OCI-LY1 (cell line): Measurements from ENCODE around the gene MAP2K6.

Source experiments
- H2AFZ ChIP-seq: fragments of 200-600 bp; sonication (generic), shearing (Covaris generic); 2 replicates; pipeline ENCODE4 v1.6.0; 2014; ENCODE audit warnings: antibody characterized with exemption, mild to moderate bottlenecking, low read length
- H3F3A ChIP-seq: fragments of 200-600 bp; sonication (generic), shearing (Covaris generic); 2 replicates; pipeline ENCODE4 v1.6.0; 2014; ENCODE audit warnings: mild to moderate bottlenecking, antibody characterized with exemption, low read length, moderate library complexity; ENCODE audit not compliant: insufficient read depth
- H3K27ac ChIP-seq: fragments of 200-600 bp; sonication (generic); 2 replicates; pipeline ENCODE4 v1.5.1; 2014; ENCODE audit warnings: low read length, mixed run types, mild to moderate bottlenecking, low read depth; ENCODE audit not compliant: poor library complexity, severe bottlenecking
- H3K27me3 ChIP-seq: fragments of 200-600 bp; sonication (generic); 2 replicates; pipeline ENCODE4 v1.6.0; 2014; ENCODE audit warnings: antibody characterized with exemption, mild to moderate bottlenecking, low read length, moderate library complexity; ENCODE audit not compliant: insufficient read depth
- H3K36me3 ChIP-seq: fragments of 200-600 bp; sonication (generic); 2 replicates; pipeline ENCODE4 v1.6.1; 2014; ENCODE audit warnings: mild to moderate bottlenecking, antibody characterized with exemption, low read length, moderate library complexity, mixed read lengths; ENCODE audit not compliant: insufficient read depth
- H3K4me1 ChIP-seq: fragments of 200-600 bp; sonication (generic); 2 replicates; pipeline ENCODE4 v1.5.1; 2014; ENCODE audit warnings: mild to moderate bottlenecking, low read length, moderate library complexity; ENCODE audit not compliant: insufficient read depth, severe bottlenecking
- H3K4me2 ChIP-seq: fragments of 200-600 bp; sonication (generic), shearing (Covaris generic); 2 replicates; pipeline ENCODE4 v1.6.1; 2014; ENCODE audit warnings: low read length
- H3K4me3 ChIP-seq: fragments of 200-600 bp; sonication (generic); 2 replicates; pipeline ENCODE4 v1.5.1; 2014; ENCODE audit warnings: low read length, low read depth, mild to moderate bottlenecking, mixed read lengths; ENCODE audit not compliant: poor library complexity, severe bottlenecking
- H3K79me2 ChIP-seq: fragments of 200-600 bp; shearing (Covaris generic); 2 replicates; pipeline ENCODE4 v1.6.1; 2016; ENCODE audit warnings: mixed run types, low read length, mixed read lengths; ENCODE audit not compliant: insufficient read depth
- H3K9ac ChIP-seq: fragments of 200-600 bp; sonication (generic), shearing (Covaris generic); 2 replicates; pipeline ENCODE4 v1.6.1; 2014; ENCODE audit warnings: mild to moderate bottlenecking, low read length, mixed read lengths
- H3K9me2 ChIP-seq: fragments of 200-600 bp; sonication (generic), shearing (Covaris generic); 2 replicates; pipeline ENCODE4 v1.6.1; 2014; ENCODE audit warnings: low read depth, mild to moderate bottlenecking, low read length, mixed read lengths
- H3K9me3 ChIP-seq: fragments of 200-600 bp; shearing (Covaris generic); 2 replicates; pipeline ENCODE4 v1.6.1; 2014; ENCODE audit warnings: low read length, mixed read lengths
- H4K20me1 ChIP-seq: fragments of 200-600 bp; sonication (generic), shearing (Covaris generic); 2 replicates; pipeline ENCODE4 v1.6.0; 2016; ENCODE audit warnings: mild to moderate bottlenecking, low read length; ENCODE audit not compliant: insufficient read depth
- EZH2 ChIP-seq: fragments of 200-600 bp; sonication (generic), shearing (Covaris generic); IDR thresholded peaks from 2 replicates; pipeline ENCODE4 v1.8.0; 2017; ENCODE audit warnings: borderline replicate concordance, mixed run types, mild to moderate bottlenecking, antibody characterized with exemption, low read length, moderate library complexity, mixed read lengths
- TF ChIP-seq, protein P1 (sequence below): fragments of 200-600 bp; sonication (generic), shearing (Covaris generic); IDR thresholded peaks from 2 replicates; pipeline ENCODE4 v1.5.1; 2017; ENCODE audit warnings: mild to moderate bottlenecking, antibody characterized with exemption, low read length, moderate library complexity, mixed read lengths

The MAP2K6 gene

DNA sequence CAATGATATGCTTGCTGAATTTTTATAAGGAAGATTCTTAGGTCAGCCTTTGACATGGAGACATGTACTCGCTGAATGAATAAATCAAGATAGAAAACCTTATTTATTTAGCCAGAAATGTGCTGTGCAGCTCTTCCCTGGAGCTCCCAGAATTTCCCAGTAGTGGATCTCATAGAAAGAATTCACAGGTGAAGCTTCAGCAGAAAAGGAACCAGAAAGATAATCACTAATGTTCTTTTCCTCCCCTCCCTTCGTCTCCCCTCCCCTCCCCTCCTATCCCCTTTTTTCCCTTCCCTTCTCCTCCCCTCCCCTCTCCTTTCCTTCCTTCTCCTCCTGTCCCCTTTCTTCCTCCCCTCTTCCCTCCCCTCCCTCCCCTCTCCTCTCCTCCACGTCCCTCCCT, 158.2 kb downstream of the MAP2K6 start:
- H3K27ac ChIP-seq: peak overlapping the region; percentile 97
- H3K79me2 ChIP-seq: no peaks in the 10 kb centered on the region
- H2AFZ ChIP-seq: no peak overlapping the region
- no peaks in the 10 kb centered on the region for H4K20me1 ChIP-seq
- no peaks in the 10 kb centered on the region for H3K9me3 ChIP-seq
- H3K9me2 ChIP-seq: no peaks in the 10 kb centered on the region
- TF ChIP-seq, protein P1, sequence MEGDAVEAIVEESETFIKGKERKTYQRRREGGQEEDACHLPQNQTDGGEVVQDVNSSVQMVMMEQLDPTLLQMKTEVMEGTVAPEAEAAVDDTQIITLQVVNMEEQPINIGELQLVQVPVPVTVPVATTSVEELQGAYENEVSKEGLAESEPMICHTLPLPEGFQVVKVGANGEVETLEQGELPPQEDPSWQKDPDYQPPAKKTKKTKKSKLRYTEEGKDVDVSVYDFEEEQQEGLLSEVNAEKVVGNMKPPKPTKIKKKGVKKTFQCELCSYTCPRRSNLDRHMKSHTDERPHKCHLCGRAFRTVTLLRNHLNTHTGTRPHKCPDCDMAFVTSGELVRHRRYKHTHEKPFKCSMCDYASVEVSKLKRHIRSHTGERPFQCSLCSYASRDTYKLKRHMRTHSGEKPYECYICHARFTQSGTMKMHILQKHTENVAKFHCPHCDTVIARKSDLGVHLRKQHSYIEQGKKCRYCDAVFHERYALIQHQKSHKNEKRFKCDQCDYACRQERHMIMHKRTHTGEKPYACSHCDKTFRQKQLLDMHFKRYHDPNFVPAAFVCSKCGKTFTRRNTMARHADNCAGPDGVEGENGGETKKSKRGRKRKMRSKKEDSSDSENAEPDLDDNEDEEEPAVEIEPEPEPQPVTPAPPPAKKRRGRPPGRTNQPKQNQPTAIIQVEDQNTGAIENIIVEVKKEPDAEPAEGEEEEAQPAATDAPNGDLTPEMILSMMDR: no peak
- no peak for TF ChIP-seq EZH2
- H3K4me3 ChIP-seq: no peak overlapping the region
- peaks cover 68% of the 10 kb centered on the region for H3K4me1 ChIP-seq
- peaks cover 6% of the 10 kb centered on the region; the same call in 1 of the 2 replicates for H3F3A ChIP-seq
- no peaks in the 10 kb centered on the region for H3K36me3 ChIP-seq
- peak overlapping the region; percentile 57 for H3K4me2 ChIP-seq
- no peaks in the 10 kb centered on the region for H3K27me3 ChIP-seq
- H3K9ac ChIP-seq: peak overlapping the region; percentile 19; the same call in 1 of the 2 replicates

DNA sequence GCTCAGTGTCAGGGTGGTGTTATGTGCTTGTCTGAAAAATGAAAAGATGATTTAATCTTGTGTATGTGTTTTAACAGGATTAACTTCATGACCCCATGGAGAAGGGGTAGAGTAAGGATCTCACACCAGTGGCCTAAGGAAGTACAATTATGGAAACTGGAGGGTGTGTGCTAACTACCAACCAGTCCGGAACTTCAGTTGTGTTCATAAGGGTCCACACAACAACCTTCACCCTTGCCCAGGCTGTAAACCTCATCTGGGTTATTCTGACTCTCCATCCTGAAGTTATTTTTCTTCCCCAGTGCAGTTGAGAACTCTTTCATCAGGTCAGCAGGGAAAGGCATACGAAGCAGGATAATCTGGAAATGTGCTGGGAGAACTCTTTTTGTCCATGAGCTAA, 158.9 kb downstream of the MAP2K6 start:
- Histone ChIP-seq H3K4me3 (no peak overlapping the region), H3K27ac (peak overlapping the region; percentile 97), H4K20me1 (no peaks in the 10 kb centered on the region), H3K79me2 (no peaks in the 10 kb centered on the region; the same call in 1 of the 2 replicates), H3K9ac (peak overlapping the region; percentile 32), H3K9me3 (no peaks in the 10 kb centered on the region), H3K4me2 (peak overlapping the region; percentile 57), H3K36me3 (no peaks in the 10 kb centered on the region), H3K27me3 (no peaks in the 10 kb centered on the region), H3K9me2 (no peaks in the 10 kb centered on the region), H3F3A (peaks cover 9% of the 10 kb centered on the region; the same call in 1 of the 2 replicates), H3K4me1 (peaks cover 75% of the 10 kb centered on the region), H2AFZ (no peak overlapping the region)
- TF ChIP-seq, protein P1: no peak
- no peak for TF ChIP-seq EZH2

DNA sequence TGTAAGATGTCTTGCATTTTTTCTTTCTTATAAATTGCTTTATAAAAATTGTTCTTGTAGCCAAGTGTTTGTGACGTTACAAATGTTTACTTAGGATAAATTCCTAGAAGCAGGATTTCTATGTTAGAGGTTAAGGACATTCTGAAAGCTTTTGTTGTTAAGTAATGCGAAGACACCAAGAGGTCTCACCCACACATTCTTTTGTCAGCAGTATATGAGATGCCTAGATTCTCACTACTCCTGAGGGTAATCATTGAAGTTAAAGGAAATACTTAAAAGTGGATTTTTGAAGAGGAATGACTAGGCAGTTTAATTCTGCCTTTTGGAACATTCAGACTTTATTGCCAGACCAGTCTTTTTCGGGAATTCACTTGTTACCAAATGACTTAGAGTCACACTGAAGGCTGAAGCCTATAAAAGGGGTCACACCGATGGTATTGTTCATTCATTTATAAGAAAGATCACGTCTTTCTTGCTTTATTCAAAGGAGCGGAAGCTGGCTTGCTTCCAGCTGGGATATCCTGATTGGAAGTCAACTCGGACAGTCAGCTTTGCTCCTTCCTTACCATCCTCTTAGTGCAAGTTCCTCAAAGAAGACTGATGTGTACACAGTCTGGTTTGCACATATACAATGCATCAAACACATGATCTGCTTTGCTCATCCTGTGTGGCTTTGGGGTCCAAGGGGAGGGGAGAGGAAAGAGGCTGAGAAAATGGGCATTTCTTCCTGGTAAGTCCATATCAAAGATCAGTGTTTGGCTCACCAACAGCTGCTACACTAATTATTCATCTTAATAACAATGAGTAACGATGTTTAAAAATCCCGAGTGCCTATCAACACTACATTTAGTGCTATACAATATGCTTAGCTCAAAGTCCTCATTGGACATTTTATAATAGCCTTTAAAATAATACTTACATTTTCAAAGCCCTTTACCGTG, 160.0 kb downstream of the MAP2K6 start:
- H3K9me3 ChIP-seq: no peaks in the 10 kb centered on the region
- H4K20me1 ChIP-seq: no peaks in the 10 kb centered on the region
- no peaks in the 10 kb centered on the region for H3K36me3 ChIP-seq
- no peak overlapping the region for H2AFZ ChIP-seq
- peak overlapping the region; percentile 57 for H3K4me2 ChIP-seq
- no peaks in the 10 kb centered on the region for H3K9me2 ChIP-seq
- H3F3A ChIP-seq: peaks cover 9% of the 10 kb centered on the region; the same call in 1 of the 2 replicates
- TF ChIP-seq EZH2: no peak
- TF ChIP-seq, protein P1: no peak
- H3K9ac ChIP-seq: peak overlapping the region; percentile 32
- H3K27me3 ChIP-seq: no peaks in the 10 kb centered on the region
- peak overlapping the region; percentile 97 for H3K27ac ChIP-seq
- H3K4me3 ChIP-seq: no peak overlapping the region
- H3K79me2 ChIP-seq: peaks cover 7% of the 10 kb centered on the region; the same call in 1 of the 2 replicates
- H3K4me1 ChIP-seq: peaks cover 77% of the 10 kb centered on the region
